Activated gamma-delta T cell (primary cell): ENCODE measurements around the gene SMCO1.
"Not testable (repeated sequence)": the region's sequence is repeated elsewhere in the genome, so short reads cannot be mapped to it uniquely, and the experiment has no call there.

ENCODE experiments used
- DNase-seq: peaks from one replicate; lab custom pipeline; 2025; lab: John Stamatoyannopoulos, UW

Gene SMCO1

DNA sequence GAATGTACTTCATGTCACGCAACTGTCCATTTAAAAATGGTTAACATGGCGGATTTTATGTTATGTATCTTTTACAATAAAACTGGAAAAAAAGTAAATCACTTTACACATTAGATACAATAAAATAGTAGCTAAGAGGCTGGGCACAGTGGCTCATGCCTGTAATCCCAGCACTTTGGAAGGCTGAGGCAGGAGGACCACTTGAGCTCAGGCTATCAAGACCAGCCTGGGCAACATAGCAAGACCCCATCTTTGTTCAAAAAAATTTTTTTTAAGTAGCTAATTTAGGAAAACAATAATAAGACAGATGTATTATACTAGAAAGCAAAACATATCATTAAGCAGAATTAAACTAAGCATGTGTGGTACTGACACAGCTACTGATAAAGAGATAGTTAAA, 23.1 kb downstream of the SMCO1 start:
- DNase-seq, result no peak

DNA sequence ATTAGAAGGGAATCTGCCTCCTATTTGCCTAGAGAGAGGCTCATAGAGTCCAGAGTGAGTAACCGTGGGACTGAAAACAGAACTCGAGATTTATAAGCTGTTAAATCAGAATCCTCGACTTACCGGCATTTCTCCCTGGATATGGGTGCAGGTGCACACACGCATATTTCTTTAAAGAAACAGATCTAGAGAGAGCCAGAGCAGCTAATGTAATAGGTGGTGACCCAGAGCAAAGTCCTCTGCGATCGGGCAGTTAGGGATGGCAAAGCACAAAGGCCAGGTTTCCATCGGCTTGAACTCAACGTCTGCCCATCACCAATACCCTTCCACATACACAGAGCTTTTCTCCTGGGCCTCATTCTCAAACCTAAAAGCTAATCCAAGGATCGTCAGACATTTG, 25.4 kb downstream of the SMCO1 start:
- DNase-seq, result no peak

DNA sequence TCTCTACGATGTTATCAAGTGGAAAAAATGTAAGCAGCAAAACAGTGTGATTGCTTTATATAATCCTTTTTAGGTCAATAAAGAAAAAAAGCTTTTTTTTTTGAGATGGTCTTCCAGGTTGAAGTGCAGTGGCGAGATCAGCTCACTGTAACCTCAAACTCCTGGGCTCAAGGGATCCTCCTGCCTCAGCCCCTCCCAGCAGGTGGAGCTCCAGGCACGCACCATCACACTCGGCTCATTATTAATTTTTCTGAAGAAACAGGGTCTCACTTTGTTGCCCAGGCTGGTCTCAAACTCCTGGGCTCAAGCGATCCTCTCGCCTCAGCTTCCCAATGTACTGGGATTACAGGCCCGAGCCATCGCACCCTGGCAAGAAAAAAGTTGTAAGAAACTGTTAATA, 28.9 kb downstream of the SMCO1 start:
- DNase-seq, result no peak

DNA sequence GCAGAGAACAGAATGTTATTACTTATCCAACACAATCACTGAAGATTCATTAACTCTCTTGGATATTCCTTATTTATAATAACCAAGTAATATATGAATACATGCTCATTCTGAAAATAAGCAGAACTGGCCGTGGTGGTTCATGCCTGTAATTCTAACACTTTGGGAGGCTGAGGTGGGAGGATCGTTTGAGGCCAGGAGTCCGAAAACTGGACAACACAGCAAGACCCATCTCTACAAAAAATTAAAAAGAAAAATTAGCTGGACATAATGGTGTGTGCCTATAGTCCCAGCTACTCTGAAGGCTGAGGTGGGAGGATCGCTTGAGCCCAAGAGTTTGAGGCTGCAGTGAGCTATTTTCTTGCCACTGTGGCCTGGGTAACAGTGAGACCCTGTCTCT, 37.5 kb downstream of the SMCO1 start:
- no peak for DNase-seq

DNA sequence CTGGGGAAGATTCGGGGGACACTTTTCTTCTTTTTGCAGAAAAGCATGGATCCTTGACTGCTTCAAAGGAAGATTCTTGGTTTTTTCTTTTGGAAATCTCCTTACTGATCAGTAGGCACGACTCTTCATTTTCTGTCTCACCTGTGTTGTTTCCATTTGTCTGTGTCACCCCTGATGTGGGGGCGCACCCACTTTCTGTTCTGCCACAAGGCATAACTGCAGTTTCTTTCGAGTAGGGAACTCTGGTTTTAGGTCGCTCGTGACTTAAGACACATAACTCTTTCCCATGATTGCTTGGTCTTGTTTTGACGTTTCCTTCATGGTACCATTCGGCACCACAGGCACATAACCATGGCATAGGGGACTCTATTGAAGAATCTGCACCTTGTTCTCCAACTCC, 42.9 kb downstream of the SMCO1 start:
- DNase-seq, result no peak

DNA sequence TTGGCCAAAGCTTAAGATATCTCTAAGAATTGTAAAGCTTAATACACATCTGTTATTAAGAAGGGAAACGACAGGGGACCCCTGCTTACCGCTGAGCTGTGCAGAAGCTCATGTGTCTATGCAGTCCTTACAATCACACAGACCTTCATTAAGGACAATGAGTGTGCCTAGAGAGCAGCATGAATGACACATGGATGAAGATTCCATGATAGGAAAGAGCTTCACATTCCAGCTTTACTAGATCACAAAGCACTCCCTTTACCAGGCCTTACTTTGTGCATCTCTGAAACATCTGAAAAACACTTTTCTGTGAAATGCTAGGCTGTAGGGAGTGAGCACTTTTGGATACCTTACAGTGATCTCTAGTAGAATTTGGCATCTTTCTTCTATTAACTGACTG, 43.6 kb downstream of the SMCO1 start:
- DNase-seq, result no peak

DNA sequence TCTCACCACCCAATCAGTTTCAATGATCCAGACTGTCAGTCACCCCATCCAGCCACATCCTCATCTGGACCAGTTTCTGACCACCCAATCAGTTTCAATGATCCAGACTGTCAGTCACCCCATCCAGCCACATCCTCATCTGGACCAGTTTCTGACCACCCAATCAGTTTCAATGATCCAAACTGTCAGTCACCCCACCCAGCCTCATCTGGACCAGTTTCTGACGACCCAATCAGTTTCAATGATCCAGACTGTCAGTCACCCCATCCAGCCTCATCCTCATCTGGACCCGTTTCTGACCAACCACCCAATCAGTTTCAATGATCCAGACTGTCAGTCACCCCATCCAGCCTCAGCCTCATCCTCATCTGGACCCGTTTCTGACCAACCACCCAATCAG, 45.0 kb downstream of the SMCO1 start:
- DNase-seq, result not testable (repeated sequence)

DNA sequence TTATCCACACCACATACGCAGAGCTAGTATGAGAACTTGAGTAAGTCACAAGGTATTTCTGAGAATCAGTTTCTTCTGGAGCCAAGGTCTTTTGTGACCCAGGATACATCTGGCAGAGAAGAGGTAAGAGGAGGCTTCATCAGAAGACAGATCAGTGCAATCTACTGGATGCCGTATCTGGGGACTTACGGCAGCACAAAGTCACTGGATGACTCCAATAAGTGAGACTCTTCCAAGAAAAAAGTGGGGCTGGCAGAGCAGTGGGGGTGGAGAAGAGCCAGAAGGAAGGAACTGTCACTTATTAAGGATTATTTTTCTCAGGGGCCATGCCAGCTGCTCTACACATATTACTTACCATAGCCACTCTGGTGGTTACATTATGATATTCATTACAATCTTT, 51.3 kb downstream of the SMCO1 start:
- no peak for DNase-seq

DNA sequence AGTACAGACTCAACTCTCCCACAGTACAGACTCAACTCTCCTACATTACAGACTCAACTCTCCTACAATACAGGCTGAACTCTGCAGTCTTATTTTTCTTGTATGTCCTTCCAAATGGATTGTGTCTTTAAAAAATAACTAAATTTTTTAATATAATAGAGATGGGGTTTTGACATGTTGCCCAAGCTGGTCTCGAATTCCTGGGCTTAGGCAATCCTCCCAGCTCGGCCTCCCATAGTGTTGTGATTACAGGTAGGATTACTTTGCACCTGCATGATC, 51.7 kb downstream of the SMCO1 start:
- DNase-seq, result no peak

DNA sequence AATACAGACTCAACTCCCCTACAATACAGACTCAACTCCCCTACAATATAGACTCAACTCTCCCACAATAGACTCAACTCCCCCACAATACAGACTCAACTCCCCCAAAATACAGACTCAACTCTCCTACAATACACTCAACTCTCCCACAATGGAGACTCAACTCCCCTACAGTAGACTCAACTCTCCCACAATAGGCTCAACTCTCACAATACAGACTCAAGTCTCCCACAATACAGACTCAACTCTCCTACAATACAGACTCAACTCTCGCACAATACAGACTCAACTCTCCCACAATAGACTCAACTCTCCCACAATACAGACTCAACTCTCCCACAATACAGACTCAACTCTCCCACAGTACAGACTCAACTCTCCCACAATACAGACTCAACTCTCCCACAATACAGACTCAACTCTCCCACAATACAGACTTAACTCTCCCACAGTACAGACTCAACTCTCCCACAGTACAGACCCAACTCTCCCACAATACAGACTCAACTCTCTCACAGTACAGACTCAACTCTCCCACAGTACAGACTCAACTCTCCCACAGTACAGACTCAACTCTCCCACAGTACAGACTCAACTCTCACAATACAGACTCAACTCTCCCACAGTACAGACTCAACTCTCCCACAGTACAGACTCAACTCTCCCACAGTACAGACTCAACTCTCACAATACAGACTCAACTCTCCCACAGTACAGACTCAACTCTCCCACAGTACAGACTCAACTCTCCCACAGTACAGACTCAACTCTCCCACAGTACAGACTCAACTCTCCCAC, 52.3 kb downstream of the SMCO1 start:
- not testable (repeated sequence) for DNase-seq

DNA sequence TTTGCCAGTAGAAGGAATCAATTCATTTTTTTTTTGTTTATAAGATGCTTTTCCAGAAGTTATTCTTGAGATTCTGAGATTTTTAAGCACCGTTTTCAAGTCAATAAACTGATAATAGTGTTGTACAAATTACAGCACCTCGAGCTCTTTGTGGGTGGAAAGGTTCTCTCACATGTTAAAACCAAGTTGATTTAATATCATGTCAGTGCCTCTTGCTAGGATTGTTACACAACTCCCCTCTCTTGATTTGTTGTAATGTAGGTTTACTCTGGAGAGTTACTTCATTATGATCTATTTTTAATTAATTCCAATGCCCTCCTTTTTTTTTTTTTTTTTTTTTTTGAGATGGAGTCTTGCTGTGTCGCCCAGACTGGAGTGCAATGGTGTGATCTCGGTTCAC, 57.1 kb downstream of the SMCO1 start:
- DNase-seq, result no peak

DNA sequence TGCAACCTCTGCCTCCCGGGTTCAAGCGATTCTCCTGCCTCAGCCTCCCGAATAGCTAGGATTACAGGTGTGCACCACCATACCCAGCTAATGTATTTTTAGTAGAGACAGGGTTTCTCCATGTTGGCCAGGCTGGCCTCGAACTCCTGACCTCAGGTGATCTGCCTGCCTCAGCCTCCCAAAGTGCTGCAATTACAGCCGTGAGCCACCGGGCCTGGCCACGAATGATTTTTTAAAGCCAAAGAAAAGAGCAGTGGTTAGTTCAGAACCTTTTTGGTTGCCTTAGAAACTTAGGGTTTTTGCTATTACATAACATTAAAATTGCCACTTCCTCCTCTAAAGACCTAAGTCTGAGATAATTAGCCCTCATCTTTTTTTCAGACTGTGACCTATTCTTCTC, 57.7 kb downstream of the SMCO1 start:
- not testable (repeated sequence) for DNase-seq
